SK-N-SH (cell line): ENCODE results near the gene TSSK2.

Source experiments
- ELF1 ChIP-seq: IDR thresholded peaks from 2 replicates; pipeline ENCODE4 v1.4.0; 2012
- EP300 ChIP-seq, 2 experiments: IDR thresholded peaks; 2 replicates each; pipeline versions ENCODE4 v1.4.0 to v1.6.1; 2012; ENCODE audit warnings: borderline replicate concordance in 1 of 2, low read depth in 1 of 2, low read length in 1 of 2
- RAD21 ChIP-seq: IDR thresholded peaks from 2 replicates; pipeline ENCODE4 v1.6.1; 2012; ENCODE audit warnings: mild to moderate bottlenecking, low read length
- RXRA ChIP-seq: IDR thresholded peaks from 2 replicates; pipeline ENCODE4 v1.4.0; 2012; ENCODE audit warnings: low read depth, mild to moderate bottlenecking, borderline replicate concordance
- SMC3 ChIP-seq: IDR thresholded peaks from 2 replicates; pipeline ENCODE4 v1.6.1; 2012; ENCODE audit warnings: low read depth, low read length, improper control_type of control experiment
- TAF1 ChIP-seq: IDR thresholded peaks from 2 replicates; pipeline ENCODE4 v1.6.1; 2012; ENCODE audit warnings: low read depth, mild to moderate bottlenecking, low read length, moderate library complexity, borderline replicate concordance
- TF ChIP-seq, protein P1 (sequence below): fragments of 200-600 bp; sonication (generic); IDR thresholded peaks from 2 replicates; pipeline ENCODE4 v1.6.1; 2017; ENCODE audit warnings: antibody characterized with exemption, mild to moderate bottlenecking, moderate library complexity
- TF ChIP-seq, protein P2 (sequence below): IDR thresholded peaks from 2 replicates; pipeline ENCODE4 v1.6.1; 2012; ENCODE audit warnings: mild to moderate bottlenecking, low read depth, low read length, moderate library complexity
- TF ChIP-seq, protein P3 (sequence below): IDR thresholded peaks from 2 replicates; pipeline ENCODE4 v1.4.0; 2012; ENCODE audit warnings: low read depth, borderline replicate concordance

DNA sequence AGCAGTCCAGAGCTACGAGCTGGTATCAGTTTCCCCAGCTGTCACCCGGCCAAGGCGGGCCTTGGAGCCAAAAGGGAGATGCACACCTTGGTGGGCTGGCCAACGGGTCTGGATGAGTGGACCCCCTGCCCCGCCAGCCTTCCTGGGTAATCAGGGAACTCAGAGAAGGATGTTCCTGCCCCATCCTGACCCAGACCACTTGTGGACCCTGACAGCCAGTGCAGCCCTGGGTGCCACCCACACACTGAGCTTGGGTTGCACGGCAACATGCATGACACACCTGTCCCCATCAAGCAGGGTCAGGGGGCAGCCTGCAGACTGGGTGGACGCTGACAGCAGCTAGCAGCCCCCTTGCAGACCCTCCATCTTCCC is 38.8 kb downstream of the TSSK2 start:
- TF ChIP-seq, protein P1, sequence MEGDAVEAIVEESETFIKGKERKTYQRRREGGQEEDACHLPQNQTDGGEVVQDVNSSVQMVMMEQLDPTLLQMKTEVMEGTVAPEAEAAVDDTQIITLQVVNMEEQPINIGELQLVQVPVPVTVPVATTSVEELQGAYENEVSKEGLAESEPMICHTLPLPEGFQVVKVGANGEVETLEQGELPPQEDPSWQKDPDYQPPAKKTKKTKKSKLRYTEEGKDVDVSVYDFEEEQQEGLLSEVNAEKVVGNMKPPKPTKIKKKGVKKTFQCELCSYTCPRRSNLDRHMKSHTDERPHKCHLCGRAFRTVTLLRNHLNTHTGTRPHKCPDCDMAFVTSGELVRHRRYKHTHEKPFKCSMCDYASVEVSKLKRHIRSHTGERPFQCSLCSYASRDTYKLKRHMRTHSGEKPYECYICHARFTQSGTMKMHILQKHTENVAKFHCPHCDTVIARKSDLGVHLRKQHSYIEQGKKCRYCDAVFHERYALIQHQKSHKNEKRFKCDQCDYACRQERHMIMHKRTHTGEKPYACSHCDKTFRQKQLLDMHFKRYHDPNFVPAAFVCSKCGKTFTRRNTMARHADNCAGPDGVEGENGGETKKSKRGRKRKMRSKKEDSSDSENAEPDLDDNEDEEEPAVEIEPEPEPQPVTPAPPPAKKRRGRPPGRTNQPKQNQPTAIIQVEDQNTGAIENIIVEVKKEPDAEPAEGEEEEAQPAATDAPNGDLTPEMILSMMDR, result no peak
- TF ChIP-seq ELF1 (no peak), EP300 (IDR thresholded peaks at IDR 0.05; ENCODE audit: borderline replicate concordance in 1 of 2, low read depth in 1 of 2, low read length in 1 of 2) (no peak), RXRA (no peak), SMC3 (no peak), TAF1 (no peak), RAD21 (no peak)
- TF ChIP-seq, protein P2, sequence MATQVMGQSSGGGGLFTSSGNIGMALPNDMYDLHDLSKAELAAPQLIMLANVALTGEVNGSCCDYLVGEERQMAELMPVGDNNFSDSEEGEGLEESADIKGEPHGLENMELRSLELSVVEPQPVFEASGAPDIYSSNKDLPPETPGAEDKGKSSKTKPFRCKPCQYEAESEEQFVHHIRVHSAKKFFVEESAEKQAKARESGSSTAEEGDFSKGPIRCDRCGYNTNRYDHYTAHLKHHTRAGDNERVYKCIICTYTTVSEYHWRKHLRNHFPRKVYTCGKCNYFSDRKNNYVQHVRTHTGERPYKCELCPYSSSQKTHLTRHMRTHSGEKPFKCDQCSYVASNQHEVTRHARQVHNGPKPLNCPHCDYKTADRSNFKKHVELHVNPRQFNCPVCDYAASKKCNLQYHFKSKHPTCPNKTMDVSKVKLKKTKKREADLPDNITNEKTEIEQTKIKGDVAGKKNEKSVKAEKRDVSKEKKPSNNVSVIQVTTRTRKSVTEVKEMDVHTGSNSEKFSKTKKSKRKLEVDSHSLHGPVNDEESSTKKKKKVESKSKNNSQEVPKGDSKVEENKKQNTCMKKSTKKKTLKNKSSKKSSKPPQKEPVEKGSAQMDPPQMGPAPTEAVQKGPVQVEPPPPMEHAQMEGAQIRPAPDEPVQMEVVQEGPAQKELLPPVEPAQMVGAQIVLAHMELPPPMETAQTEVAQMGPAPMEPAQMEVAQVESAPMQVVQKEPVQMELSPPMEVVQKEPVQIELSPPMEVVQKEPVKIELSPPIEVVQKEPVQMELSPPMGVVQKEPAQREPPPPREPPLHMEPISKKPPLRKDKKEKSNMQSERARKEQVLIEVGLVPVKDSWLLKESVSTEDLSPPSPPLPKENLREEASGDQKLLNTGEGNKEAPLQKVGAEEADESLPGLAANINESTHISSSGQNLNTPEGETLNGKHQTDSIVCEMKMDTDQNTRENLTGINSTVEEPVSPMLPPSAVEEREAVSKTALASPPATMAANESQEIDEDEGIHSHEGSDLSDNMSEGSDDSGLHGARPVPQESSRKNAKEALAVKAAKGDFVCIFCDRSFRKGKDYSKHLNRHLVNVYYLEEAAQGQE, result no peak
- TF ChIP-seq, protein P3, sequence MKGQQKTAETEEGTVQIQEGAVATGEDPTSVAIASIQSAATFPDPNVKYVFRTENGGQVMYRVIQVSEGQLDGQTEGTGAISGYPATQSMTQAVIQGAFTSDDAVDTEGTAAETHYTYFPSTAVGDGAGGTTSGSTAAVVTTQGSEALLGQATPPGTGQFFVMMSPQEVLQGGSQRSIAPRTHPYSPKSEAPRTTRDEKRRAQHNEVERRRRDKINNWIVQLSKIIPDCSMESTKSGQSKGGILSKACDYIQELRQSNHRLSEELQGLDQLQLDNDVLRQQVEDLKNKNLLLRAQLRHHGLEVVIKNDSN, result no peak
